Endothelial cell of umbilical vein (primary cell): ENCODE measurements around the gene MBTD1. TPM values are rescaled to one million over a fixed set of nuclear protein-coding genes. Genes with fewer than 3 reads are reported as not detected.

Experiments
- BruUV-seq: library from RNA; stranded (reverse); fragments of 400-500 nt; replicated peaks from 2 replicates; lab custom pipeline; 2021; lab: Mats Ljungman, UMichigan
- CTCF ChIA-PET: fragments of 300-600, 350-600 bp; sonication (Branson Sonifier 250); formaldehyde crosslinking; loops from one replicate; lab custom pipeline; 2021; ENCODE audit warnings: antibody characterized with exemption, inconsistent platforms; lab: Charles Lee
- POLR2A ChIA-PET: fragments of 300-600, 350-600 bp; sonication (Branson Sonifier 250); formaldehyde crosslinking; loops from one replicate; lab custom pipeline; 2021; ENCODE audit warnings: antibody characterized with exemption, inconsistent platforms; lab: Charles Lee
- DNase-seq: peaks from one replicate; pipeline ENCODE4 v3.0.0-alpha.2; 2011; ENCODE audit warnings: low read depth, low spot score
- FAIRE-seq: peaks from 2 replicates; lab custom pipeline; 2011; peaks lifted over from hg19 to GRCh38; lab: Jason Lieb, UNC
- H2AFZ ChIP-seq: 2 replicates; pipeline ENCODE4 v1.6.0; 2012; ENCODE audit warnings: low read depth, low read length, control low read depth, inconsistent platforms
- H3K27ac ChIP-seq: 2 replicates; pipeline ENCODE4 v1.5.1; 2011; ENCODE audit warnings: low read depth, mild to moderate bottlenecking, control low read depth, low read length, moderate library complexity; ENCODE audit not compliant: insufficient read depth
- H3K27me3 ChIP-seq, 2 experiments: 2 replicates each; pipeline versions ENCODE4 v1.6.0 to v1.6.1; 2011; ENCODE audit warnings: low read length in 2 of 2, mixed read lengths in 1 of 2; ENCODE audit not compliant: control insufficient read depth in 2 of 2, insufficient read depth in 2 of 2
- H3K36me3 ChIP-seq, 2 experiments: 2 replicates in 1 of 2; 3 replicates in 1 of 2; pipeline ENCODE4 v1.5.1; 2011; ENCODE audit warnings: low read length in 2 of 2, mild to moderate bottlenecking in 1 of 2, moderate library complexity in 1 of 2; ENCODE audit not compliant: control insufficient read depth in 2 of 2, insufficient read depth in 2 of 2; ENCODE audit errors: extremely low read depth in 1 of 2
- H3K4me1 ChIP-seq: 3 replicates; pipeline ENCODE4 v1.5.1; 2011; ENCODE audit warnings: mild to moderate bottlenecking, low read length; ENCODE audit not compliant: control insufficient read depth, insufficient read depth; ENCODE audit errors: extremely low read depth
- H3K4me2 ChIP-seq: 2 replicates; pipeline ENCODE4 v1.6.1; 2011; ENCODE audit warnings: low read length, control low read depth, mixed read lengths; ENCODE audit not compliant: insufficient read depth
- H3K4me3 ChIP-seq, 3 experiments: fragments of 200-600 bp in 1 of 3; sonication (generic), shearing (Covaris generic) in 1 of 3; replicated peaks in 1 of 3; 2 replicates each; pipeline ENCODE4 v1.5.1; 2011 to 2016; ENCODE audit warnings: control low read depth in 3 of 3, low read length in 3 of 3, mild to moderate bottlenecking in 2 of 3, inconsistent platforms in 1 of 3, low read depth in 1 of 3, moderate library complexity in 1 of 3; ENCODE audit not compliant: insufficient read depth in 1 of 3
- H3K79me2 ChIP-seq: 2 replicates; pipeline ENCODE4 v1.6.0; 2012; ENCODE audit warnings: low read length, inconsistent platforms; ENCODE audit not compliant: control insufficient read depth, insufficient read depth
- H3K9ac ChIP-seq: replicated peaks from 2 replicates; pipeline ENCODE3; 2011; ENCODE audit warnings: low read length, control low read depth; ENCODE audit not compliant: insufficient read depth; ENCODE audit errors: extremely low read depth
- H3K9me1 ChIP-seq: replicated peaks from 3 replicates; pipeline ENCODE4 v1.6.0; 2011; ENCODE audit warnings: mild to moderate bottlenecking, low read length; ENCODE audit not compliant: control insufficient read depth, insufficient read depth; ENCODE audit errors: extremely low read depth
- H3K9me3 ChIP-seq: replicated peaks from 2 replicates; pipeline ENCODE4 v1.5.1; 2012; ENCODE audit warnings: low read length, inconsistent platforms; ENCODE audit not compliant: control insufficient read depth, insufficient read depth
- H4K20me1 ChIP-seq: replicated peaks from 2 replicates; pipeline ENCODE3; 2011; ENCODE audit warnings: mild to moderate bottlenecking, low read length; ENCODE audit not compliant: control insufficient read depth, insufficient read depth; ENCODE audit errors: extremely low read depth
- EZH2 ChIP-seq: IDR thresholded peaks from 2 replicates; pipeline ENCODE4 v1.6.1; 2012; ENCODE audit warnings: borderline replicate concordance, low read depth, mild to moderate bottlenecking, moderate library complexity, low read length, inconsistent platforms; ENCODE audit not compliant: severe bottlenecking
- FOS ChIP-seq: IDR thresholded peaks from 2 replicates; pipeline ENCODE4 v1.6.1; 2011; ENCODE audit warnings: mild to moderate bottlenecking, low read length, moderate library complexity, borderline replicate concordance; ENCODE audit not compliant: insufficient read depth
- GATA2 ChIP-seq: IDR thresholded peaks from 2 replicates; pipeline ENCODE4 v1.7.0; 2011; ENCODE audit warnings: low read depth, mild to moderate bottlenecking, moderate library complexity, mixed read lengths, low read length; ENCODE audit not compliant: insufficient read length, insufficient read depth
- JUN ChIP-seq: IDR thresholded peaks from 2 replicates; pipeline ENCODE4 v1.6.1; 2011; ENCODE audit warnings: borderline replicate concordance, low read depth; ENCODE audit not compliant: insufficient read length, insufficient read depth
- MYC ChIP-seq: IDR thresholded peaks from one replicate; pipeline ENCODE4 v1.6.1; 2011; ENCODE audit warnings: mild to moderate bottlenecking, low read depth, low read length
- POLR2A ChIP-seq: IDR thresholded peaks from 2 replicates; pipeline ENCODE4 v1.6.1; 2012; ENCODE audit warnings: low read depth, mild to moderate bottlenecking, control low read depth, low read length
- POLR2AphosphoS5 ChIP-seq: IDR thresholded peaks from 2 replicates; pipeline ENCODE4 v1.6.1; 2012; ENCODE audit warnings: low read depth, mild to moderate bottlenecking, control low read depth, low read length, moderate library complexity; ENCODE audit not compliant: insufficient read depth
- dilution Hi-C: fragments of 300-500 bp; cut with MboI; formaldehyde crosslinking; loops from one replicate; pipeline ENCODE4 v1.15.0; 2019; ENCODE audit warnings: low sequenced_read_pairs; ENCODE audit not compliant: extremely low pct_ligation_motif_present
- intact Hi-C: fragments of 100-400 bp; cut with micrococcal nuclease; formaldehyde crosslinking; loops from one replicate; pipeline ENCODE4 v1.10.0; 2022
- polyA plus RNA-seq, 4 experiments: library from polyadenylated mRNA; depleted of rRNA in 3 of 4; stranded (reverse) in 3 of 4; unstranded in 1 of 4; fragments of >200 nt; gene quantifications; 2 replicates each; pipeline versions ENCODE4 v1.2.1 to v1.2.3, GENCODE V29; 2011 to 2012; ENCODE audit warnings: missing spikeins in 1 of 4
- total RNA-seq: library from RNA; stranded (reverse); gene quantifications from 2 replicates; pipeline ENCODE4 v1.2.3, GENCODE V29; 2021
- TF ChIP-seq, protein P1 (sequence below), 2 donors: IDR thresholded peaks; 1 replicate in 1 of 2; 2 replicates in 1 of 2; pipeline ENCODE4 v1.5.1; 2011; ENCODE audit warnings: low read length in 2 of 2, mild to moderate bottlenecking in 2 of 2, moderate library complexity in 2 of 2, control low read depth in 1 of 2, inconsistent platforms in 1 of 2, low read depth in 1 of 2; ENCODE audit not compliant: insufficient read depth in 1 of 2; ENCODE audit errors: extremely low read depth in 1 of 2
- TF ChIP-seq, protein P2 (sequence below): IDR thresholded peaks from 2 replicates; pipeline ENCODE4 v1.6.1; 2011; ENCODE audit not compliant: insufficient read depth, insufficient read length

MBTD1 gene
- total and polyA plus RNA-seq, 2 donors (not counting 3 experiments of a cell fraction or from before 2014, with no cell fraction given), result 4.8 to 14.0 TPM

DNA sequence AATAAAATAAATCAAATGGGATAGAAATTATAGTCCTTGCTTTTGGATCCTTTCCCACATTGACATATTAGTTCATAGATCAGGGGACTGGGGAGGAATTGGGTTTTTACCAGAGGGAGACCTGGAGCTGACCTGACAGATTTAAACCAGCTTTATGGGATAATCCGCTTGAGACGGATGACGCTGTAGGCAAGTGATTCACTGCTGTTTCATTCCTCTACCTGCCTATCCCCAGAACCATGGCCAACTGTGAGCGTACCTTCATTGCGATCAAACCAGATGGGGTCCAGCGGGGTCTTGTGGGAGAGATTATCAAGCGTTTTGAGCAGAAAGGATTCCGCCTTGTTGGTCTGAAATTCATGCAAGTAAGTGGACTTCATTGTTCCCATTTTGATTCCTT, 104.4 kb downstream of the MBTD1 start:
- Histone ChIP-seq H3K27ac (no peak overlapping the region), H3K4me3 (no peak overlapping the region), H3K27me3 (no peaks in the 10 kb centered on the region), H3K9ac (no peak overlapping the region), H3K36me3 (peaks cover 4 to 8% of the 10 kb centered on the region in 2 experiments), H4K20me1 (no peaks in the 10 kb centered on the region), H3K9me1 (no peaks in the 10 kb centered on the region), H3K79me2 (peaks cover 54% of the 10 kb centered on the region), H2AFZ (no peak overlapping the region), H3K4me2 (no peak overlapping the region), H3K4me1 (peaks cover 14% of the 10 kb centered on the region), H3K9me3 (no peaks in the 10 kb centered on the region)
- POLR2A ChIA-PET, result interaction anchor here (1.1 kb wide), 1 partner anchor 289 kb away, joined by 8 read pairs; the partner anchor contains the start of gene TOB1
- no TSS peak for BruUV-seq
- DNase-seq (no peak), FAIRE-seq (no peak)
- dilution Hi-C loops, result no loop called here
- intact Hi-C loops, result loop anchor here (10.0 kb wide), 1 partner anchor 611 kb away; the partner anchor contains the start of gene SPATA20
- TF ChIP-seq FOS (no peak), MYC (no peak), JUN (no peak), POLR2AphosphoS5 (no peak), GATA2 (no peak), POLR2A (no peak), EZH2 (no peak)
- TF ChIP-seq, protein P1, sequence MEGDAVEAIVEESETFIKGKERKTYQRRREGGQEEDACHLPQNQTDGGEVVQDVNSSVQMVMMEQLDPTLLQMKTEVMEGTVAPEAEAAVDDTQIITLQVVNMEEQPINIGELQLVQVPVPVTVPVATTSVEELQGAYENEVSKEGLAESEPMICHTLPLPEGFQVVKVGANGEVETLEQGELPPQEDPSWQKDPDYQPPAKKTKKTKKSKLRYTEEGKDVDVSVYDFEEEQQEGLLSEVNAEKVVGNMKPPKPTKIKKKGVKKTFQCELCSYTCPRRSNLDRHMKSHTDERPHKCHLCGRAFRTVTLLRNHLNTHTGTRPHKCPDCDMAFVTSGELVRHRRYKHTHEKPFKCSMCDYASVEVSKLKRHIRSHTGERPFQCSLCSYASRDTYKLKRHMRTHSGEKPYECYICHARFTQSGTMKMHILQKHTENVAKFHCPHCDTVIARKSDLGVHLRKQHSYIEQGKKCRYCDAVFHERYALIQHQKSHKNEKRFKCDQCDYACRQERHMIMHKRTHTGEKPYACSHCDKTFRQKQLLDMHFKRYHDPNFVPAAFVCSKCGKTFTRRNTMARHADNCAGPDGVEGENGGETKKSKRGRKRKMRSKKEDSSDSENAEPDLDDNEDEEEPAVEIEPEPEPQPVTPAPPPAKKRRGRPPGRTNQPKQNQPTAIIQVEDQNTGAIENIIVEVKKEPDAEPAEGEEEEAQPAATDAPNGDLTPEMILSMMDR (IDR thresholded peaks at IDR 0.05; ENCODE audit: extremely low read depth in 1 of 2, insufficient read depth in 1 of 2, low read depth in 1 of 2, low read length in 2 of 2), result no peak
- TF ChIP-seq, protein P2, sequence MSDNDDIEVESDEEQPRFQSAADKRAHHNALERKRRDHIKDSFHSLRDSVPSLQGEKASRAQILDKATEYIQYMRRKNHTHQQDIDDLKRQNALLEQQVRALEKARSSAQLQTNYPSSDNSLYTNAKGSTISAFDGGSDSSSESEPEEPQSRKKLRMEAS, result no peak
- CTCF ChIA-PET, result interaction anchor here (0.7 to 2.8 kb wide), 6 partner anchors 9 to 157 kb away, joined by 3 to 42 read pairs (median 6); partner anchors contain the start of genes NME2 and SPAG9
